Colon (tissue), 2 donors: ENCODE data around the gene ZBTB37.
"Not testable (repeated sequence)": the region's sequence is repeated elsewhere in the genome, so short reads cannot be mapped to it uniquely, and the experiment has no call there.

Experiments used
- FAIRE-seq: peaks from 2 replicates; lab custom pipeline; 2012; peaks lifted over from hg19 to GRCh38; lab: Jason Lieb, UNC
- donor health status: control.
- donor health status: control.

Gene ZBTB37

DNA sequence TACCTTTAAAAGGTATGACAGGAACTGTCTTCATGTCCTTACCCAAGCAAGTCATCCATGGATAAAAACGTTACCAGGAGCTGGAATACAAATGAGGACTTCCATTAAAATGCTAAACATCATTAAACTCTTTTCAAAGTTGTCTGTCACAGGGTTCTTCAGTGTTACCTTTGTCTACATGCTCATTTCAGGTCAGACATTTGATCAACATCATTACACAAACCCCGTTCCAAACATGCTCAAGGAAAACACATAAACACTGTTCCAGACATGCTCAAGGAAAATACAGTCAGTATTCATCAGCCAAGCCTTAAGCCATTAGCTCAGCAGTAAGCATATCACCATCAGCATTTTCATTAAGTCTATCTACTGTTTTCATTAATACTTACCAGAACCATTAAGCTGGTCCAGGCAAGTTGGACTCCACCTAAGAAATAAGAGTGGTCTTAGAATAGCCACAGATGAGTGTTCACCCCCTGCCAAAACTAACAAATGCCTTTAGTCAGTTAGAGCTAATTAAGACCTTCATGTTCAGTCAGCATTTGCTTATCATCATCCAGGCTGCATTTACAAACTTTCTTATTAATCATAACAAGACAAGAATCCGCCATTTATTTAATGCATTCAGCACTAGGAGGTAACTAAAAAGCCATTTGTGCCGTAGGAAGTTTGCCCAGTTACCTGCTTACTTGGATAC is 2.6 kb upstream of the ZBTB37 start:
- no peak for FAIRE-seq

DNA sequence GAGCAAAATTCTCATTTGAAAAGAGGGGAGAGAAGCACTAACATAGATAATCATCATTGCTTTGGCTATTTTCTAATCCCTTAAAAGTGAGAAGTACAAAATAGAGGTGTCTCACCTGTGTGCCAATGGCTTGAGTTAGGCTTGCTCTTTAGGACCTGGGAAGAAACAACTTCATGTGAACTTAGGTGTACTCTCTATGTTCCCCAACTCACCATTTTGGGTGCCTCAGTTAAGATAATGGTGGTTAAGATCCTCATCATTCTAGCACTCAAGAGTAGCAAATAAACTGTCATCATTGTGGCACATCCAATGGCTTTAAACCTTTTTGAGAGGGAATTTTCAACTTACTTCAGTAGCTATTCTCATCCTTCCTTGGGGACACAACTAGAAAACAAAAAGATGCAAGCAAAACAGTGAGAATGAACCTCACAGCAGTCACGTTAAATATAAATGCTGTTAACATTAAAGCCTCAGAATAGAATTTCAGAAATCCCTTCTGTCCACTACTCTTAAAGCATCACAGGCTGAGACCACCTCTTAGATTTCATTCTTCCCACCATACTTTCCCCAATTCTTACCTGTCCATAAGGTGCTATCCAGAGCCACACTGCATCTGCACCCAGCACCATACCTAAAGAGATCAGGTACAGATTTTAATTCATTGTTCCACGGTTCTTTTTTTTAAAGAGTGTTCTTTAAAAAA is 1.6 kb upstream of the ZBTB37 start:
- no peak for FAIRE-seq

DNA sequence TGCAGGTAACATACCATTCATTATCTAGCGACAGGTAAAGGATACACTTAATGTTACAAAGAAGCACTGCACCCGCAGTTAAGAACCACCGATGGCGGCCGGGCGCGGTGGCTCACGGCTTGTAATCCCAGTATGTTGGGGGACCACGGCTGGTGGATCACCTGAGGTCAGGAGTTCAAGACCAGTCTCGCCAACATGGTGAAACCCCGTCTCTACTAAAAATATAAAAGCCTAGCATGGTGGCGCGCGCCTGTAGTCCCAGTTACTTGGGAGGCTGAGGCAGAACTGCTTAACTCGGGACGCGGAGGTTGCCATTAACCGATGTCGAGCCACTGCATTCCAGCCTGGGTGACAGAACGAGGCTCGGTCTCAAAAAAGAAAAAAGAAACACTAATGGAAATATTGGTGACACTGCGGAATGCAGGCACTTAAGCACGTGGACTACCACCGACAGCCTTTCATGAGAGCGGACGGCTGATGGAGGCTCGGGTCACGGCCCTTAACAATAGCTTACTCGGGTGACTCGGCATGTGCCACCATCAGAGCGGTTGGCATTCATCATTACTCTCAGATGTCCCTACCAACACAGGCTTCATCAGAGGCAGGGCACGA is 933 bp upstream of the ZBTB37 start:
- no peak for FAIRE-seq

DNA sequence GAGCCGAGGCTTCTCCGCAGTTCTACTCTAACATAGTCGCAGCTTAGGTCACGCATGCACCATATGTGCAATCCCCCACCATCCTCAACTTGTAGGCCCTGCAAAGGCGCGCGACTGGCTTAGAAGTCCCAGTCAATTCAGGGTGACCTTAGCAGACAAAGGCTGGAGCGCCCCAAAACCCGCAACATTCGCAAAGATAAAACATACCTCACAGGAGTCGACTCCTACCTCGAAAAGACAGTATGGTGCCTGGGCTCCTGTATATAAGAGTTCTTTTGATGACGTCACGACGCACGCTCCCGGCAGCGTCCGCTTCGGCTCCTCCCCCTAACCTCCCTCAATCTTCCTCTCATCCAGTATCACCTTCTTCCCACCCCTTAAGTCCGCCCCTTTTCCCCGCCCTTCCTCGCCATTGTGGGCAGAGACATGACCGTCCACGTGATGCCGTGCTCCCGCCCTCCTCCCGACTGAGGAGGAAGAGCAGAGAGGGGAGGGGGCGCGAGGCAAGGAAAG is 371 bp upstream of the ZBTB37 start, which contains the start of gene GAS5:
Gene GAS5 (minus strand): TSS at position 237 of the 513 bp plus-strand sequence.
- peak; percentile 10 for FAIRE-seq

DNA sequence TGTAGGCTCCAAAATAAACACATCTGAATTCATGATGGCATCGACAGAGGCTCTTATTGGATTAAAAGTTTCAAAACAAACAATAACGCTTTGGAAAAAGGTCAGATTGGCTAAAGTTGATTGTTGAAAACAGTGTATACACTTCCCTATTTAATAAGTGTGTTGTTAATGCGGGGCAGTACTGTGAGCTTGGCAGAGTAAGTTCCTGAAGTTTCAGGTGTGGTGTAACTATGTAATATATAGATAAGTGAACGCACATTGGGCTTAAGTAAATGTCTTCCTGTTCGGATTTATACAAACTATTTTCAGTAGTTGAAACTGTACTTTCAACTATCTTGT is 810 bp downstream of the ZBTB37 start:
- no peak for FAIRE-seq

DNA sequence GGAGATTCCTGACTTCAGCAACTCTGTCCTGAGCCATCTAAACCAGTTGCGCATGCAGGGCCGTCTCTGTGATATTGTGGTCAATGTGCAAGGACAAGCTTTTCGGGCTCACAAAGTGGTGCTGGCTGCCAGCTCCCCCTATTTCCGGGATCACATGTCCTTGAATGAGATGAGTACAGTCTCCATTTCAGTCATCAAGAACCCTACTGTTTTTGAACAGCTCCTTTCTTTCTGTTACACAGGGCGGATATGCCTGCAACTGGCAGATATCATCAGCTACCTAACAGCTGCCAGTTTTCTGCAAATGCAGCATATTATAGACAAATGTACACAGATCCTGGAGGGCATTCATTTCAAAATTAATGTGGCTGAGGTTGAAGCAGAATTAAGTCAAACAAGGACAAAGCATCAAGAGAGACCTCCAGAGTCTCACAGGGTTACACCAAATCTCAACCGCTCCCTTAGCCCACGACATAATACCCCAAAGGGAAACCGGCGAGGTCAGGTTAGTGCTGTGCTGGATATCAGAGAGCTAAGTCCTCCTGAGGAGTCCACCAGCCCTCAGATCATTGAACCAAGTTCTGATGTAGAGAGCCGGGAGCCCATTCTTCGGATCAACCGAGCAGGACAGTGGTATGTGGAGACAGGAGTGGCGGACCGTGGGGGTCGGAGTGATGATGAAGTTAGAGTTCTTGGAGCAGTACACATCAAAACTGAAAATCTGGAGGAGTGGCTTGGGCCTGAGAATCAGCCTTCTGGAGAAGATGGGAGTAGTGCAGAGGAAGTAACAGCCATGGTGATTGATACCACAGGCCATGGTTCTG is 2.3 kb downstream of the ZBTB37 start:
- FAIRE-seq: no peak

DNA sequence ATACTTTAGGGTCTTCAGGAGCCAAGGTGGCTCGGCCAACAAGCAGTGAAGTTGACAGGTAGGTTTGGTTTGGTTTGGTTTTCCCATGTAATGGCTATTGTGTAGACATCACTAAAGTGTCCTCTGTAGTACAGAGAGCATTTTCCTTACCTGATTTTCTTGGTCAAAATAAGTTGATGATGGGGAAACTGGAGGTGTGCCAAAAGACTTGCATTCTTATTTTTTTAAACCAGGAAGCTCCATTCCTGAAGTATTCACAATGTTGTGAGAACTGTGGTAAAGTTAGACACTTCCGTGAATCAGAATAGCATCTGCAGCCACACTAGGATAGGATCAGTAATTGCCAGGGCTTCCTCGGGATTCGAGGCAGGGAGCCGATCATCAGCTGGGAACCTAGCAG is 2.9 kb downstream of the ZBTB37 start:
- FAIRE-seq: no peak

DNA sequence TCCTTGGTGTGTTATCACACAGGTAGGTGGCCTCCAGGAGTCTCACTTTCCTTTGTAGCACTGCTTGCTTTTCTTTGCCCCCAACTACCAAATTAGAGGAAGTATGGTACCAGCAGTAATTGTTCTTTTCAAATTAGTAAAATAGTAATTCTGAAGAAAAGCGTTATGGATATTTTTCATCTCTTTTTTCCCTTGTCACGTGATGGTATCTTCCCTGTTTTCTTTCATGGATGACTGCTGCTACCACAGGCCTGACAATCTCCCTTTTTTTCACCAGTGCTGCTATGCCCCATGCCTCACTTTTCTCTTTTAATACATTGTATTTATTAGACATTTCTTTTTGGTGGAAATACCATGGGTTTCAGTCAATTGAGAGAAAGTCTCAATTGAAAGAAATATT is 3.3 kb downstream of the ZBTB37 start:
- FAIRE-seq: no peak

DNA sequence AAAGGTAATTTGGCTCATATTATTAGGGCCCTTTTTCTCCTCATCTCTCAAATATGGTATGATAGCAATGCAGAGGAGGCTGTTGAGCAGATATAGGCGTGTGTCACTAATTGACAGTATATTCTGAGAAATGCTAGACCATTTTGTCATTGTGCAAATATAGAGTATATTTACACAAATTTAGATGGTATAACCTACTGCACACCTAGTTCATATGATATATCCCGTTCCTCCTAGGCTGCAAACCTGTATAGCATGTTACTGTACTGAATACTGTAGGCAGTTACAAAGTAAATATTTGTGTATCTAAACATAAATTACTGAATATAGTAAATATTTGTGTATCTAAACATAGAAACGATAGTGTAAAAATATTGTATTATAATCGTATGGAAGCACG is 8.6 kb downstream of the ZBTB37 start:
- FAIRE-seq: no peak

DNA sequence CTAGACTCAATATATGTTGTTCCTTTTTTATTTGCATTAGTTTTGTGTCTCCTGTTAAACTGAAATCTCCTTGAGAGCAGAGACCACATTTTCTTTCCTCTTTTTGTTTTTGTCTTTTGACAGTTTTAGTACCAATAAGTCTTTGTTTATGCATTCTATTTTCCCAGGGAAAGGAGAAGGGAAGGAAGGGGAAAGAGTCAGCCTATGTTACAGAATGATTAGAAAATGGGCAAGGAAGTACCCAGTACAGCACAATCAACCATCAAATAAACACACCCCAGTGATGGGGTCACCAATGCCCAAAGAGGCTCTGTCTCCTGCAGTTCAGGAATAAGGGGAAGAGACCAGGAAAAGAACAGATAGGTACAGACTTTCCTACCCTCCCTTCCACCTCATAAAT is 10.1 kb downstream of the ZBTB37 start:
- FAIRE-seq: no peak

DNA sequence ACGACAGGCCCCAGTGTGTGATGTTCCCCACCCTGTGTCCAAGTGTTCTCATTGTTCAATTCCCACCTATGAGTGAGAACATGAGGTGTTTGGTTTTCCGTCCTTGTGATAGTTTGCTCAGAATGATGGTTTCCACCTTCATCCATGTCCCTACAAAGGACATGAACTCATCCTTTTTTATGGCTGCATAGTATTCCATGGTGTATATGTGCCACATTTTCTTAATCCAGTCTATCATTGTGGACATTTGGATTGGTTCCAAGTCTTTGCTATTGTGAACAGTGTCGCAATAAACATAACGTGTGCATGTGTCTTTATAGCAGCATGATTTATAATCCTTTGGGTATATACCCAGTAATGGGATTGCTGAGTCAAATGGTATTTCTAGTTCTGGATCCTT is 12.9 kb downstream of the ZBTB37 start:
- not testable (repeated sequence) for FAIRE-seq

DNA sequence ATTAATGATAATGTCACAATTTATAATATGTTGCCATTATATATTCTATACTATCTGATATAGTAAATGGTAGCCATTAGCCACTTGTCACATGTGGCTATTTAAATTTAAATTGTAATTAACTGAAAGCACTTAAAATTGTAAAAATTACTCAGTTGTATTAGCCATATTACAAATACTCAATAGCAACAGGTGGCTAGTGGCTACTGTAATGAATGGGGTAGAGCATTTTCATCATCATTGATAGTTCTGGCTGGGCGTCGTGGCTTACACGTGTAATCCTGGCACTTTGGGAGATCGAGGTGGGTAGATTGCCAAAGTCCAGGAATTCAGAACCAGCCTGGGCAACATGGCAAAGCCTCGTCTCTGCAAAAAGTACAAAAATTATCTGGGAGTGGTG is 16.5 kb downstream of the ZBTB37 start:
- FAIRE-seq: no peak

DNA sequence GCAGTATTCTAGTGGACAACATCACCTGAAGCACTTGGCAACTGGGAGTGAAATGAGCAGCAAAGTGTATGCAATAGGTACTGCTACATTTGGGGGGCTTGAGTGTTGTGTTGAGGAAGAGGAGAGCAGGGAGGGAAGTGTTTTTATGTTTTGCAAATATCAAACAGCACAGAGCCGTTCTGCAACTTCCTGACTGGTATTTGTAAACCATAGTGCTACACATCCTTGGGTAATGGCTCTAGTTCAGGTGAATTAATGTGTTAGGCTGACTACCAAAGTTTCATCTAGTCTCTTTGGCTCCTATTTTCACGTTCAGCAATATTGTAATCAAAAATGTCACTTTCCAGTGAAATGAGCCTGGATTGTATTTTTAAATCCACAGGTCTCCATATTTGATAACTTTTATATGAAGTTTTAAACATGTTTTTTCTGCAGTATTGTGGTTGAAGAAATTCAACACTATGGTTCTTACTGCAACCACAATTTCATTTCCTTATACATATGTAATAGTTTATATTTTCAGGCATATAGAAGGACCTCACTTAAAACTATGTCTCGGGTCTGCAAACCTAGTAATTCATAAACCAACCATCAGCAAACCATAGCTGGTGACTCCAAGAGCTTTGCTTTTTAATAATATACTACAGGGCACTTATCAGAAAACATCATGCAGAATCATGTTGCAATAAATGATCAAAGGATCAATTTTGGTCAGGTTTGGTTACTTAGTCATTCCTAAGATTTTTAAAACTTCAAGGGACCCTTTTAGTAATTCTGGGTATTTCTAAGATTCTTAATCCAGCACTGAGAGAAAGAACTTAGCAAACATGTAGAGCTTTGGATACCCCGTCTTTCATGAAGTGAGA is 18.8 kb downstream of the ZBTB37 start:
- FAIRE-seq: no peak

DNA sequence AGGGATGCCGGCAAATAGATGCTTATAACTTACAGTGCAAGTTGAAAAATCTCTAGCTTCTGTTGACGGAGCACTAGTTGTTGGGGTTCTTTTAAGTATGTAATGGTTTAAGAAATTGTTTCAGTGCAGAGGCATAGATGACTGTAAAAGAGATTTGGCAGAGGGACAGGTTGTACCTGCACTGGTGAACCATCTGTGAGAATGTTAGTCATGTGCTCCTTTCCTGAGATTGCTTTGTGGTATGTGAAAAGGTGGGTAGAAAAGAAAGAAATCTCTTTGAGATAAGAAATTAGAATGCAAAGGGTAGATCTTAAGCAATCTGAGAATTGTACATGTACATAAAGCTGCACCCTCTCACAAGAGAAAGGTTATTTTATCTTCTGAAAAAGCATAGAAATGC is 19.4 kb downstream of the ZBTB37 start:
- no peak for FAIRE-seq

DNA sequence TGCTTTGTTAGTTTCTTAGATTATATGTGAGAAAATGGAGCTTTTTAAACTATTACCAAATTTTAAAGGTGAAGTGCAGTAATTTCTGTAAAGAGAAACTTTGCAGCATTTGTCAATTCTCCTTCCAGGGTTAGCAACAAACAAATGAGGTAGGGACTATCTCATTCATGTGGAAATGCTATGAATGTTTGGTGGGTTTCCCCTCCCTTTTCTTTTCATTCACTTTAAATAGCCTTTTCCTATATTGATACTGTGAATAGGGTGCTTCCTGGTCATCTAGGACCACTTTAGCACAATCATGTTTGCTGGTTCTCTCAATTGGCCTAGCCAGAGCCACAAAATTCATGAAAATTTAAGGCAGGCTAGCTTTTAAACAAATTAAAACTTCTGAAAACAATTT is 20.6 kb downstream of the ZBTB37 start:
- no peak for FAIRE-seq

DNA sequence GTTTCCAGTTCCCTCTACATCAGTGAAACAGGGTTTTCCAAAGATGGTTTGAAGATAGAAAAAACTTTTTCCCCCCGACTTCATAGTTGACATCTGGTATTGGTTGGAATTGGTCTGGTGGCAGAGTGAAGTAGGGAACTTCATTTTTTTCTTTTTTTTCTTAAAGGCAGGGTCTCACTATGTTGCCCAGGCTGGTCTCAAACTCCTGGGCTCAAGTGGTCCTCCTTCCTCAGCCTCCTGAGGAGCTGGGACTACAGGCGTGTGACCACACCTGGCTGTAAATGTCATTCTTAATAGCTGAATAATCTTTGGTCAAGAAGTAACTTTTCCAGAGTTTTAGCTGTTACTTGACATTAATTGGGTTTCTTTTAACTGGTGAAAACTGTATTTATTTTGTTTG is 21.7 kb downstream of the ZBTB37 start:
- no peak for FAIRE-seq

DNA sequence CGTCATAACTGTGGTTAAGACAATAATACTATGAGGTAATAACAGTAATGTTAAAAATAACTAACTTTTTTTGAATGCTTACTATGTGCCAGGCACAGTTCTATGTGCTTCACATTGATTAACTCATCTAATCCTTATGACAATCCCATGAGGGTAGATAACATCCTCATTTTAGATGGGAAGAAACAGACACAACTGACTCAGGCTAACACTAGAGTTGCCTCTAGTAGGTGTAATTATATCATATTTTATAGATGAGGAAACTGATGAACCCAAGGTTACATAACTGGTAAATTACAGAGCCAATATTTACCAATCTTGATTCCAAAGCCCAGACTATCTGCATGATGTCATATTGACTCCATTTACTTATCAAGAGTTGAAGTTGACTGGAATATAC is 25.4 kb downstream of the ZBTB37 start:
- no peak for FAIRE-seq

DNA sequence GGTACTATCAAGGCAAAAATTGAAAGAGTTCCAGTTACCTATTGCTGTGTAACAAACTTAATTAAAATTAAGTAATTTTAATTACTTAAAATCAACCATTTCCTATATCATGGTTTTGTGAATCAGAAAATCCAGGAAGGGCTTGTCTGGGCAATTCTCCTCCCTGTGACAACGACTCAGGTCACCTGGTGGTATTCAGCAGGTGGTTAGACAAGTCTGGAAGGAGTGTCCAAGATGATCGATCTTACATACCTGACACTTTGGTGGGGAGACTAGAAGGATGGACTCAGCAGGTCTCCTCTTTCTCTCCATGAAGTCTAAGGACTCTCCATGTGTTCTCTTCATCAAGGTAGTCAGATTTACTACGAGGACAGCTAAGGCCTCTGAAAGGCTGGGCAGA is 26.0 kb downstream of the ZBTB37 start:
- no peak for FAIRE-seq

DNA sequence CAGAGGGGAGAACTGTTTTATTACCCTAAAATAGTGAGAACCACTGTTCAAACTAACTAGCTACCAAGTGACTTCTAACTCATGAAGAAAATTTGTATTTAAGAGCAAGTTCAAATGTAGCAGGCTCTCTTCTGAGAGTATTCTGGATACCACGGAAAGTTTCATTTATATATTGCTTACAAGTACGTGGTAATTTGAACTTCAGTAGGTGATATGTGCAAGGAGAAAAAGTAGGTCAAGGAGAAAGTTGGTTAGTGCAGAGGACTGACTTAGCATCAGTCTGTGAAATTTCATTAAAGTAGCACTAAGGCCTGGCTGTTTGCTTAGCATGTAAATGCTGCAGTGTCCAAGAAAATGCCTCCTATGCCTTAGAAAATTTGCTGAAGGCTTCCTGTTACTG is 32.2 kb downstream of the ZBTB37 start:
- no peak for FAIRE-seq

DNA sequence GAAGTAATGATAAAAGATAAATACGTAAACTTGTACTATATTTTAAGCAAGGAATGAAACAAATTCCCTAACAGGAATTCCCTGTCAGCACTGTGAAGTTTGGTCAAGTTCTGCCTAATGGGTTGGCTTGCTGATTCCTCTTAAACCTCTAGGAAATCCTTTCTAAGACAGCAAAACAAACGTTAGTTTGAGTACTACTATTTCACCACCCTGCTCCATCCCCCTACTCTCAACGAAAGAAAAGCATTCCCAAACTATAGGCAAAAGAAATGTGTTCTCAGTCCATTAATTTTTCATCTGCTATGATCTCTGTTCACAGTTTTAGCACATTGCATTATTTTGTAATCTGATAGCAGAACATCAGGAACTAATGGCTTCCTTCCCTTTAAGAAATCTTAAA is 32.8 kb downstream of the ZBTB37 start:
- FAIRE-seq: no peak

DNA sequence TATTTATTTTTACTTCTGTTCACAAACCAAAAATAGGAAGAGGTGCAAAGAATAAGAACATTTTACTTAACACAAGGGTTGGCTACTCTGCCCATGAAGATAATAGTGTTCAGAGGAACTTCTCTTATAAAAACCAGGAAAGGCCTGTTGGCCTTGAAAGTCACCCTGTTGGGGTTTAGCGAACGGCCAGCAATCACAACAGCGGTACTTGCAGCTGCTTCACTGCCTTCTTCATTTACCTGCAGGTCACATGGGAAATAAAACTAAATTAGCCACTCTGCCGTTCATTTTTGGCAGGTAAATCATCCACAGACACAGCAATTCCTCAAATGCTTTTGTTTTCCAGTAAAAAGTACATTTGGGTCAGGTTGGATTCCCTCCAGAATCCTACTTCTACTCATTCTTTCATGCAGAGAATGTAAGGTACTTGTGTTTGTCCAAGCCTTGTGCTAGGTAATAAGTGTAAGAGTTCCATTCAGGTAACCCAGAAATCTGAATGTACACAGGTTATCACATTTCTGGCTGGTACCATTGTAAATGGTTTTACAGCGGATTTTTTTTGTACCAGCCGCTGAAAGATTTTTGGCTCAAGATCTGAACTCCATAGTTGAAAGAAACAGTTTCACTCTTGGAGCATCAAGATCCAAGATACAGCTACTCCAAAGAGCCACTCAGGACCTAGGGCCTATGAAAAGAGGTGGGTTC is 35.8 kb downstream of the ZBTB37 start:
- no peak for FAIRE-seq
